ENCODE measurements around the gene DAAM1. TPM values are rescaled to one million over a fixed set of nuclear protein-coding genes. Genes with fewer than 3 reads are reported as not detected.
A peak's percentile ranks its signal among the peaks of the same experiment; 100 is the strongest.

DAAM1 gene
- polyA plus RNA-seq, 2 donors: 21.7 to 32.7 TPM

DNA sequence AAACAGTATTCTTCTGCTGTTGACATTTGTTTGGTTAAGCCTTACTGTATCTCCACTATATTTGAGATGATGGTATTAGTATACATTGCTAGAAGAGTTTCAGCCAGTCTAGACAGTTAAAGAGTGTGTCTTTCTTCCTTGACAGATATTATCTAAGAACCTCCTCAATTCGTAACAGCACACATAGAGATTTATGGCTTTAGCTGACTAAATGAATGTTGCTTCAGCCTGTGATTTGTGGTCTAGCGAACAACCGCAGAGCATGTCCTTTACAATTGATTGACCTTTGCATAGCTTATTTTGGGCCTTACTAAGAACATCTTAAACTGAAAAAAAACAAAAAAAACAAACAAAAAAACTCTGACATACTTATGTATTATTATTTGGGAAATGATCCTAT is 122.2 kb downstream of the DAAM1 start:
- H3K27me3 ChIP-seq (ENCODE audit: control insufficient read depth in 1 of 2, insufficient read depth in 2 of 2, low read length in 2 of 2): no peaks in the 10 kb centered on the region
- H3K36me3 ChIP-seq (ENCODE audit: control insufficient read depth in 2 of 2, insufficient read depth in 2 of 2, low read length in 1 of 2): no peaks in the 10 kb centered on the region
- WGBS, 2 donors: 73 to 80% methylated on average over 3 of the region's 3 CpGs
- no peaks in the 10 kb centered on the region for H3K9me3 ChIP-seq (ENCODE audit: control insufficient read depth in 2 of 2, insufficient read depth in 1 of 2, low read depth in 1 of 2, low read length in 1 of 2)
- H3K27ac ChIP-seq (ENCODE audit: low read depth in 2 of 2, low read length in 1 of 2): no peak overlapping the region
- peaks cover 0 to 3% of the 10 kb centered on the region in 2 donors for H3K4me1 ChIP-seq (ENCODE audit: control insufficient read depth in 2 of 2, insufficient read depth in 2 of 2, low read length in 1 of 2)
- H3K4me3 ChIP-seq (ENCODE audit: low read depth in 1 of 2, low read length in 2 of 2): no peak overlapping the region

DNA sequence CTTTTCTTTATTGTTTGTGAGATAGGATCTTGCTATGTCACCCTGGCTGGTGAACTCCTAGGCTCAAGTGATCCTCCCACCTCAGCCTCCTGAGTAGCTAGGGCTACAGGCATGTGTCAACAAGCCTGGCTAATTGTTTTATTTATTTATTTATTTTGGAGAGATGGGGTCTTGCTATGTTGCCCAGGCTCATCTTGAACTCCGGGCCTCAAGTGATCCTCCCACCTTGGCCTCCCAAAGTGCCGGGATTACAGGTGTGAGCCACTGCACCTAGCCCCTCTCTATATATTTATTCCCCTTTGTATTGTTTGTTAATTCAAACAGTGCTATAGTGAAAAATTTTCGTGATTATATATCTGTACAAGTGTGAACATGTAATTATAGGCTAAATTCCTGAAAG is 123.3 kb downstream of the DAAM1 start:
- Histone ChIP-seq H3K27ac (ENCODE audit: low read depth in 2 of 2, low read length in 1 of 2) (no peak overlapping the region), H3K9me3 (ENCODE audit: control insufficient read depth in 2 of 2, insufficient read depth in 1 of 2, low read depth in 1 of 2, low read length in 1 of 2) (no peaks in the 10 kb centered on the region), H3K4me1 (ENCODE audit: control insufficient read depth in 2 of 2, insufficient read depth in 2 of 2, low read length in 1 of 2) (peaks cover 0 to under 1% of the 10 kb centered on the region in 2 donors), H3K4me3 (ENCODE audit: low read depth in 1 of 2, low read length in 2 of 2) (no peak overlapping the region), H3K27me3 (ENCODE audit: control insufficient read depth in 1 of 2, insufficient read depth in 2 of 2, low read length in 2 of 2) (no peaks in the 10 kb centered on the region), H3K36me3 (ENCODE audit: control insufficient read depth in 2 of 2, insufficient read depth in 2 of 2, low read length in 1 of 2) (no peaks in the 10 kb centered on the region)
- WGBS, 2 donors: 91 to 92% methylated on average over 3 of the region's 3 CpGs

DNA sequence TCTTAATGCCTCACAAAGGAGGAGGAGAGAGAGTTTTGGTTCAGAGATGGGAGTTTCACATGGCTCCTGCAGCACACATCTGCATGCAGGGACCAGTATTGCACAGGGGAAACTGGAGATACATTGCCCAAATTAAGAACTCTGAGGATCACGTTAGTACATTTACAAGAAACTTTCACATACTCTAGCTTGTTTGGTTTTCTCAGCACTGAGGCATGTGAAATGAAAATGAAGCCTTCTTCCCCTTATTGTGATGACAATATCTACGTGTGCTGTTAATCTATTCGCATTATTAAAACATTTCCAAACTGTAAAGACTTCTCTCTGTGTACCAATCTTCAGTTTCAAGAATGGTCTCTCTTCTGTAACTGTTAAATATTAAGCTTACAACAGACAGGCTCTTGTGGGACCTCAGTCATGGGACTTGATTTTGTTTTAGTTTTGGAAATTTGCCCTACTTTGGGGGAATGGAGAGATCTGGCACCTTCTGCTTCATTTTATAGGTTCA is 124.7 kb downstream of the DAAM1 start:
- Histone ChIP-seq H3K9me3 (ENCODE audit: control insufficient read depth in 2 of 2, insufficient read depth in 1 of 2, low read depth in 1 of 2, low read length in 1 of 2) (no peaks in the 10 kb centered on the region), H3K4me3 (ENCODE audit: low read depth in 1 of 2, low read length in 2 of 2) (no peak overlapping the region), H3K27ac (ENCODE audit: low read depth in 2 of 2, low read length in 1 of 2) (no peak overlapping the region), H3K4me1 (ENCODE audit: control insufficient read depth in 2 of 2, insufficient read depth in 2 of 2, low read length in 1 of 2) (no peaks in the 10 kb centered on the region), H3K36me3 (ENCODE audit: control insufficient read depth in 2 of 2, insufficient read depth in 2 of 2, low read length in 1 of 2) (no peaks in the 10 kb centered on the region), H3K27me3 (ENCODE audit: control insufficient read depth in 1 of 2, insufficient read depth in 2 of 2, low read length in 2 of 2) (no peaks in the 10 kb centered on the region)
- 74 to 76% methylated on average over 3 of the region's 3 CpGs for WGBS, 2 donors

DNA sequence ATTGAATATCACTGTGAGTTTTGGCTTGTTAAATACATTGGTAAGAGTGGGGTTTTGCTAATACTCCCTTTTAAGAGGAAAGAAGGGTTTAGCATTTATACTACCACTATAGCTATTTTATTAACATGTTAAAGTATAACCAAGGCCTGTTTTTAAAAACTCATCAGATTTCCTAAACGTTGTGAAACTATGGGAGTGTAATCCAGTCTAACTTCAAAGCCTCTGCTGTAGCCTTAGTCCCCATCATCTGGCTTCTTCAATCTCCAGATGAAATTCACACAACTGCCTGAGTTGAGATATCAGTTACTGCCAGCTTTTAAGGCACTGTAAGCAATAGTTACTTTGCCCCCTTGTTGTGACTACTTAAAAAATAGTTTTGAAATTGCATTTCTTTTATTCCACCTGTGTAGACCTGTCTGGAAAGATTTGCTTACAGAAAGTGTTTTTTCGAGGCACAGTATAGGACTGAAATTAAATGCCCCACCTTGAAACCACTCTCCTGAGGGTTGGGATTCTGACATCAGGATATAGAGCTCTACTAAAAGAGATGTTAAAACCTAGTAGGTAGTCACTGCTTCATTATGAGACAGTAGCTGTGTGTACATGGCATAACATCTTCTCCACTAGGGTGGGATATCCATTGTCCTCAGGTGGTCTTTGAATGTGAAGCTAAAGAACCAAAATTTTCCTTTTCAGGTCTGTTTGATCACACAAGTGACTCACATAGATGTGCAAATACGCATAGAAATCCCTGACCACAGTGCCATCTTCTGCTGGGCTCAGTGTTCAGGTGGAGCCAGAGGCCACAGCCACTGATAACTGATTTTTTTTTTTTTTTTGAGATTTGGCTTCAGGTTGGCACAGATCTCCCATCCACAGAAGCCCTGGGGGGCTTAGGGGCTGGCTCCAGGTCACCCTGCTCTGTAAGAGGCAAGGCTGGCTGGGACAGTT is 125.5 kb downstream of the DAAM1 start:
- no peaks in the 10 kb centered on the region for H3K9me3 ChIP-seq (ENCODE audit: control insufficient read depth in 2 of 2, insufficient read depth in 1 of 2, low read depth in 1 of 2, low read length in 1 of 2)
- H3K4me1 ChIP-seq (ENCODE audit: control insufficient read depth in 2 of 2, insufficient read depth in 2 of 2, low read length in 1 of 2): peaks cover 0 to under 1% of the 10 kb centered on the region in 2 donors
- WGBS, 2 donors: 63 to 73% methylated on average over 3 of the region's 3 CpGs
- no peaks in the 10 kb centered on the region for H3K36me3 ChIP-seq (ENCODE audit: control insufficient read depth in 2 of 2, insufficient read depth in 2 of 2, low read length in 1 of 2)
- no peaks in the 10 kb centered on the region for H3K27me3 ChIP-seq (ENCODE audit: control insufficient read depth in 1 of 2, insufficient read depth in 2 of 2, low read length in 2 of 2)
- H3K4me3 ChIP-seq (ENCODE audit: low read depth in 1 of 2, low read length in 2 of 2): no peak overlapping the region
- H3K27ac ChIP-seq (ENCODE audit: low read depth in 2 of 2, low read length in 1 of 2): no peak overlapping the region

DNA sequence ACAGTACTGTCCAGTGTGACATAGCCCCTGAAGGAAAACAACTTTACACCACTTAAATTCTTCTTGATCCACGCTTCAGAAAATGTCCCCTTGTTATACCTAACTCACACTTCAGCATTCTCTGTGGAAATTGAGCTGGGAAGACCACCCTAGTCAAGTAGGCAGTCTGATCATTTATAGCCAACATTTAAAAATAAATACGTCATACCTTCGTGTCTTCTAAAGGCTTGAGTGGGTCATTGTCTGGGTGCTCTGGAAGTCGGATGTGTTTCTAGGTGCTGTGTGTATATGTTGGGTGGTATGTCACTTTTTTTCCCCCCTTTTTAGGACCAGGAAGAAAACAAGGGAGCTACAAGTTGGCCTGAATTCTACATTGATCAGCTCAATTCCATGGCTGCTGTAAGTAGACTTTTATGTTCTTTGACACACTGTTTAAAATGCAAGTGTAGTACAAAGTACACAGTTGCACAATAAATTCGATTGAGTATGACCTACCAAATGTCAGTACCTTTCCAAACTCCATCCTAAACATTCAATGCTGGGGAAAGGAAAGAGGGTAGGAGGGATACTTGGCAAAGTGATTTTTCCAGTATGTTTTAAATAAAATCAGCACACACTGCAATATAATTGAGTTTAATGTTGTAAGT is 126.6 kb downstream of the DAAM1 start:
- H3K4me1 ChIP-seq (ENCODE audit: control insufficient read depth in 2 of 2, insufficient read depth in 2 of 2, low read length in 1 of 2): peaks cover 0 to 2% of the 10 kb centered on the region in 2 donors
- WGBS, 2 donors: 87 to 94% methylated on average over 5 of the region's 5 CpGs
- H3K27ac ChIP-seq (ENCODE audit: low read depth in 2 of 2, low read length in 1 of 2): no peak overlapping the region
- H3K4me3 ChIP-seq (ENCODE audit: low read depth in 1 of 2, low read length in 2 of 2): no peak overlapping the region
- no peaks in the 10 kb centered on the region for H3K36me3 ChIP-seq (ENCODE audit: control insufficient read depth in 2 of 2, insufficient read depth in 2 of 2, low read length in 1 of 2)
- H3K9me3 ChIP-seq (ENCODE audit: control insufficient read depth in 2 of 2, insufficient read depth in 1 of 2, low read depth in 1 of 2, low read length in 1 of 2): no peaks in the 10 kb centered on the region
- no peaks in the 10 kb centered on the region for H3K27me3 ChIP-seq (ENCODE audit: control insufficient read depth in 1 of 2, insufficient read depth in 2 of 2, low read length in 2 of 2)

DNA sequence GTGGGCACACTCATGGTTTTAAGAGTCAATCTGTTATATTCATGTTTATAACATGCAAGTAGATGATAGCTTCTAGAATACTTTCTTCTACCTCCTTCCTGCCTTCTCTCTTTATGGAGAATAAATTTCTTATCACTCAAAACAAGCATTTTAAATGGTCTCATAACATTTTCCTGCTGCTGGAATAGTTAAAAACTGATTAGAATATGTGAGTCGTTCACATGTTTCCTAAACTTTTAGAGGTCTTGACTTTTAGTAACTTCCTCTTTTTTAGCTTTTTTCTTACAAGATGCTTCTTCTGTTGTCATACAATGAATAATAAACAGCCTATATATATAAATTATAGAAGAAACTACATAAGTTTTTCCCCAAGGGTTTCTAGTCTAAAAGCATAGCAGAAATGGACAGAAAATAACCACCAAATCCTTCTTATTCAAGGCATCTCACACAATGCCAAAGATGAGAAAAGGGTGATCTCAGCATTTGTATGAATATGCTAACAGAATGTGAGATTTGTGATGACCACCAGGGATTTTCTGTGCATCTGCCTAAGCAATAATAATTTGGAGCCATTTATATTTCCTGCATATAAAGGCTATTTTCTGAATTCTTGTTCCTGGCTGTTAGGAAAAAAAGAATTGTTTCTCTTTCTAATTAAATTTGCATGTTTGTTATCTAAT is 127.8 kb downstream of the DAAM1 start:
- Histone ChIP-seq H3K27me3 (ENCODE audit: control insufficient read depth in 1 of 2, insufficient read depth in 2 of 2, low read length in 2 of 2) (no peaks in the 10 kb centered on the region), H3K4me3 (ENCODE audit: low read depth in 1 of 2, low read length in 2 of 2) (no peak overlapping the region), H3K9me3 (ENCODE audit: control insufficient read depth in 2 of 2, insufficient read depth in 1 of 2, low read depth in 1 of 2, low read length in 1 of 2) (no peaks in the 10 kb centered on the region), H3K36me3 (ENCODE audit: control insufficient read depth in 2 of 2, insufficient read depth in 2 of 2, low read length in 1 of 2) (no peaks in the 10 kb centered on the region), H3K27ac (ENCODE audit: low read depth in 2 of 2, low read length in 1 of 2) (no peak overlapping the region), H3K4me1 (ENCODE audit: control insufficient read depth in 2 of 2, insufficient read depth in 2 of 2, low read length in 1 of 2) (peaks cover 0 to 2% of the 10 kb centered on the region in 2 donors)
- WGBS, 2 donors: 58 to 63% methylated on average over 1 of the region's 1 CpG

DNA sequence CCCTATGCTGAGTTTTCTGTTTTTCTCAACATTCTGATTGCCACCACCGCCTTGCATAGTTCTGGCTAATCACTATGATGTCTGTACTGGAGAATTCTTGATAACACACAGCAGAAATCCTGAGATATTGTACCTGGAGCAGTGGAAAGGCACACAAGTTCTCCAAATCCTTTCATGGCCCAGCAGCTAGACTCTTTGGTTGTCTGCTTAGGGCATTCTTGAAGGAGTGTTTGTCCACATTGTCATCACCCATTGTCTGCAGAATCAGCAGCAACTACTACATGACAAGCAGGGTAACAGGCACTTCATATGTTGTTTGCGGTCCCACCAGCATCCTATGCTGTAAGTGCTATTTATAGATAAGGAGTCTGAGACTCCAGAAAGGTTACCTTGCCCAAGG is 128.9 kb downstream of the DAAM1 start:
- H3K36me3 ChIP-seq (ENCODE audit: control insufficient read depth in 2 of 2, insufficient read depth in 2 of 2, low read length in 1 of 2): no peaks in the 10 kb centered on the region
- WGBS, 2 donors: 95 to 98% methylated on average over 2 of the region's 2 CpGs
- no peak overlapping the region for H3K4me3 ChIP-seq (ENCODE audit: low read depth in 1 of 2, low read length in 2 of 2)
- H3K9me3 ChIP-seq (ENCODE audit: control insufficient read depth in 2 of 2, insufficient read depth in 1 of 2, low read depth in 1 of 2, low read length in 1 of 2): no peaks in the 10 kb centered on the region
- no peak overlapping the region for H3K27ac ChIP-seq (ENCODE audit: low read depth in 2 of 2, low read length in 1 of 2)
- H3K27me3 ChIP-seq (ENCODE audit: control insufficient read depth in 1 of 2, insufficient read depth in 2 of 2, low read length in 2 of 2): no peaks in the 10 kb centered on the region
- peaks cover 0 to 3% of the 10 kb centered on the region in 2 donors for H3K4me1 ChIP-seq (ENCODE audit: control insufficient read depth in 2 of 2, insufficient read depth in 2 of 2, low read length in 1 of 2)

DNA sequence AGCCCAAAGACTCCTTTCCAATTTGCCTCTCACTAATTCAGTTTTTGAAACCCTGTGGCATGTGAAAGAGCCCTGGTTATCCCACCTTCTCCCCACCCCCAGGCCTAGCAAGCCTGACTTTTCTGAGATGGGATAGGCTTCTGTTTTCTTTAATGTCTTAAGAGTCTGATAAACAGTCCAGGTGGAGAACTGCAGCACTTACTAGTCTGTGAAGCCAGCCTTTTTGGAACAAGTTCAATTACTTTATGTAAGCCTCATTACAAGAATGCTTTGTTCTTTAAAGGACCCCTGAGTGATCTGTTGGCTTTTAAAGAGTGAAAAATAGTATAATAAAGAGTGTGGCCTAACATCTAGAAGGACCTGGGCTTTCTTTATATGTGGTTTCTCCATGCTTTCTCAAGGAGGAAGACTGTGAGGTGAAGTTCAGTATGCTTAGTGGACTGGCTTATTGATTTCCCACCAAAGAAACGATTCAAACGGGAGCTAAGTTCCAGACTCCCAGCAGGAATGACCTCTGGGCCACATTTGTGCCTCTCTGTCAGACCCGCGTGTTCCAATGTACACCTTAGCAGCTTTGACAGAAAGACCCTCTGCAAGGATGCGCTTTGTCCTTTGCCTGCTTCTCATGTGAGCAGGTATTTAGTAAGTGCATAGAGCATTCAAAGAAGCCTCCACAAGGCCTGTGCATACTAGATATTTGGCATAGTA is 129.5 kb downstream of the DAAM1 start:
- H3K4me1 ChIP-seq (ENCODE audit: control insufficient read depth in 2 of 2, insufficient read depth in 2 of 2, low read length in 1 of 2): peaks cover 0 to 3% of the 10 kb centered on the region in 2 donors
- 85 to 90% methylated on average over 5 of the region's 5 CpGs for WGBS, 2 donors
- no peaks in the 10 kb centered on the region for H3K27me3 ChIP-seq (ENCODE audit: control insufficient read depth in 1 of 2, insufficient read depth in 2 of 2, low read length in 2 of 2)
- H3K4me3 ChIP-seq (ENCODE audit: low read depth in 1 of 2, low read length in 2 of 2): no peak overlapping the region
- peak overlapping the region in 1 of 2 donors; percentile 0 for H3K27ac ChIP-seq (ENCODE audit: low read depth in 2 of 2, low read length in 1 of 2)
- H3K9me3 ChIP-seq (ENCODE audit: control insufficient read depth in 2 of 2, insufficient read depth in 1 of 2, low read depth in 1 of 2, low read length in 1 of 2): no peaks in the 10 kb centered on the region
- peaks cover 0 to under 1% of the 10 kb centered on the region in 2 donors for H3K36me3 ChIP-seq (ENCODE audit: control insufficient read depth in 2 of 2, insufficient read depth in 2 of 2, low read length in 1 of 2)

DNA sequence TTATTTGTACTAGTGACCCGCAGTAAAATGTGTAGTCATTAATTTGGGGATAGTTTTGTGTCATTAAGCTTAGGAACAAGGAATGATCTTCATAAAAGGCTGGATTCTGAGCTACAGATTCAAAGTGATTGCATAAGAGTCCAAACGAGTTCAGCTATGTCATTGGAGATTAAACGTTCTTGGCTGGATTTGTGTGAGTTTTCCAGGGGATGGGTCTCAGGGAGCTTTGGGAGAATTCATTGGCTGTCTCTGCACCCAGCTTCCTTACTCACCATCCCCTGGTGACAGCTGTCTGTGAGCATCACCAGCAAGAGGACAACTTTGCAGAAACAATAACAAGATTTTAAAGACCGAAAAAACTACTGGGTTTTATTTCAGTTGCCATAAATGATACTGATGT is 130.4 kb downstream of the DAAM1 start:
- Histone ChIP-seq H3K4me1 (ENCODE audit: control insufficient read depth in 2 of 2, insufficient read depth in 2 of 2, low read length in 1 of 2) (peaks cover 0 to 3% of the 10 kb centered on the region in 2 donors), H3K27ac (ENCODE audit: low read depth in 2 of 2, low read length in 1 of 2) (peak overlapping the region in 1 of 2 donors; percentile 55), H3K36me3 (ENCODE audit: control insufficient read depth in 2 of 2, insufficient read depth in 2 of 2, low read length in 1 of 2) (peaks cover 0 to 2% of the 10 kb centered on the region in 2 donors), H3K4me3 (ENCODE audit: low read depth in 1 of 2, low read length in 2 of 2) (no peak overlapping the region), H3K9me3 (ENCODE audit: control insufficient read depth in 2 of 2, insufficient read depth in 1 of 2, low read depth in 1 of 2, low read length in 1 of 2) (no peaks in the 10 kb centered on the region), H3K27me3 (ENCODE audit: control insufficient read depth in 1 of 2, insufficient read depth in 2 of 2, low read length in 2 of 2) (no peaks in the 10 kb centered on the region)
- WGBS, 2 donors: 44 to 45% methylated on average over 4 of the region's 4 CpGs
